H1 (cell line): Measurements from ENCODE around the gene MGST1. TPM values are rescaled to one million over a fixed set of nuclear protein-coding genes. Genes with fewer than 3 reads are reported as not detected.

ENCODE experiments used
- CTCF ChIA-PET: fragments of 300-600 bp; sonication (Branson Sonifier 250); formaldehyde crosslinking; loops from one replicate; lab custom pipeline; 2021; ENCODE audit not compliant: partially characterized antibody; lab: Charles Lee
- POLR2A ChIA-PET: fragments of 300-600 bp; sonication (Branson Sonifier 250); formaldehyde crosslinking; loops from one replicate; lab custom pipeline; 2021; ENCODE audit warnings: inconsistent platforms; ENCODE audit not compliant: partially characterized antibody; lab: Charles Lee
- DNase-seq, 2 experiments: peaks; one replicate each; pipeline versions ENCODE4 v3.0.0 to v3.0.0-alpha.2; 2010 to 2022; ENCODE audit warnings: low spot score in 2 of 2, low read depth in 1 of 2, mixed read lengths in 1 of 2
- FAIRE-seq: peaks from 2 replicates; lab custom pipeline; 2011; peaks lifted over from hg19 to GRCh38; lab: Jason Lieb, UNC
- H2AFZ ChIP-seq: 2 replicates; pipeline ENCODE4 v1.8.1; 2012; ENCODE audit warnings: low read length, inconsistent platforms
- H2AK5ac ChIP-seq: 2 replicates; pipeline ENCODE4 v1.6.1; 2013; ENCODE audit warnings: low read depth, low read length
- H2BK120ac ChIP-seq: replicated peaks from 2 replicates; pipeline ENCODE3; 2013; ENCODE audit warnings: low read depth, low read length, inconsistent platforms
- H2BK12ac ChIP-seq: 2 replicates; pipeline ENCODE4 v1.6.1; 2013; ENCODE audit warnings: low read depth, low read length
- H2BK15ac ChIP-seq: 2 replicates; pipeline ENCODE4 v1.6.1; 2013; ENCODE audit warnings: low read length
- H2BK20ac ChIP-seq: 2 replicates; pipeline ENCODE4 v1.6.1; 2013; ENCODE audit warnings: low read length
- H2BK5ac ChIP-seq: 2 replicates; pipeline ENCODE4 v1.6.1; 2013; ENCODE audit warnings: low read depth, low read length
- H3K14ac ChIP-seq: 2 replicates; pipeline ENCODE4 v1.6.1; 2013; ENCODE audit warnings: inconsistent platforms; ENCODE audit not compliant: insufficient read length
- H3K18ac ChIP-seq: 2 replicates; pipeline ENCODE4 v1.6.1; 2013; ENCODE audit warnings: low read length; ENCODE audit errors: extremely low read depth
- H3K23ac ChIP-seq: 2 replicates; pipeline ENCODE4 v1.6.1; 2013; ENCODE audit warnings: inconsistent platforms; ENCODE audit not compliant: insufficient read length
- H3K23me2 ChIP-seq: 2 replicates; pipeline ENCODE4 v1.6.1; 2013; ENCODE audit warnings: low read depth, low read length
- H3K27ac ChIP-seq: 2 replicates; pipeline ENCODE4 v1.6.1; 2011; ENCODE audit warnings: low read depth, low read length, inconsistent platforms
- H3K27me3 ChIP-seq, 4 experiments: replicated peaks in 1 of 4; 1 replicate in 1 of 4; 2 replicates in 3 of 4; pipeline versions ENCODE4 v1.6.1 to v1.8.1; 2011 to 2013; ENCODE audit warnings: low read length in 3 of 4, mild to moderate bottlenecking in 3 of 4, inconsistent platforms in 2 of 4, mixed read lengths in 2 of 4, moderate library complexity in 1 of 4; ENCODE audit not compliant: control insufficient read depth in 3 of 4, insufficient read depth in 3 of 4; ENCODE audit errors: extremely low read depth in 1 of 4
- H3K36me3 ChIP-seq, 4 experiments: 2 replicates each; pipeline versions ENCODE4 v1.6.1 to v1.8.1; 2011 to 2013; ENCODE audit warnings: mild to moderate bottlenecking in 4 of 4, low read length in 3 of 4, moderate library complexity in 2 of 4, control low read depth in 1 of 4, inconsistent platforms in 1 of 4; ENCODE audit not compliant: insufficient read depth in 4 of 4, control insufficient read depth in 2 of 4
- H3K4ac ChIP-seq: replicated peaks from 2 replicates; pipeline ENCODE3; 2013; ENCODE audit warnings: low read length, low read depth, mixed read lengths, inconsistent platforms; ENCODE audit not compliant: insufficient read length
- H3K4me1 ChIP-seq, 4 experiments: replicated peaks in 1 of 4; 1 replicate in 1 of 4; 2 replicates in 3 of 4; pipeline versions ENCODE4 v1.6.1 to v1.8.1; 2011 to 2013; ENCODE audit warnings: low read length in 3 of 4, inconsistent platforms in 2 of 4, mixed read lengths in 1 of 4; ENCODE audit not compliant: insufficient read depth in 4 of 4, control insufficient read depth in 3 of 4
- H3K4me2 ChIP-seq, 2 experiments: 2 replicates each; pipeline versions ENCODE4 v1.6.1 to v1.8.1; 2011 to 2013; ENCODE audit warnings: low read depth in 2 of 2, low read length in 2 of 2, control low read depth in 1 of 2, inconsistent platforms in 1 of 2, mild to moderate bottlenecking in 1 of 2; ENCODE audit not compliant: insufficient read depth in 1 of 2
- H3K4me3 ChIP-seq, 4 experiments: fragments of 200-600, 300-600 bp in 1 of 4; sonication (generic), shearing (Covaris generic), sonication (Bioruptor Twin) in 1 of 4; 2 replicates each; pipeline versions ENCODE4 v1.5.1 to v1.8.1; 2011 to 2016; ENCODE audit warnings: low read length in 4 of 4, low read depth in 3 of 4, control low read depth in 2 of 4, inconsistent platforms in 2 of 4, mild to moderate bottlenecking in 2 of 4, mixed read lengths in 1 of 4, moderate library complexity in 1 of 4; ENCODE audit not compliant: insufficient read depth in 2 of 4; ENCODE audit errors: extremely low read depth in 1 of 4
- H3K56ac ChIP-seq: replicated peaks from 2 replicates; pipeline ENCODE3; 2013; ENCODE audit warnings: low read depth, mild to moderate bottlenecking, mixed read lengths, low read length, inconsistent platforms; ENCODE audit not compliant: insufficient read length
- H3K79me1 ChIP-seq: 2 replicates; pipeline ENCODE4 v1.6.1; 2013; ENCODE audit warnings: low read depth, low read length, control low read depth
- H3K79me2 ChIP-seq, 2 experiments: 2 replicates each; pipeline versions ENCODE4 v1.6.1 to v1.8.1; 2012 to 2013; ENCODE audit warnings: low read length in 2 of 2, mild to moderate bottlenecking in 2 of 2, inconsistent platforms in 1 of 2; ENCODE audit not compliant: insufficient read depth in 2 of 2, control insufficient read depth in 1 of 2
- H3K9ac ChIP-seq, 4 experiments: replicated peaks in 1 of 4; 1 replicate in 1 of 4; 2 replicates in 3 of 4; pipeline versions ENCODE4 v1.6.1 to v1.8.1; 2011 to 2013; ENCODE audit warnings: low read depth in 3 of 4, low read length in 3 of 4, control low read depth in 2 of 4, mild to moderate bottlenecking in 2 of 4, moderate library complexity in 2 of 4, inconsistent platforms in 1 of 4; ENCODE audit errors: extremely low read depth in 1 of 4
- H3K9me3 ChIP-seq, 2 experiments: 2 replicates each; pipeline versions ENCODE4 v1.6.1 to v1.8.1; 2012 to 2013; ENCODE audit warnings: mild to moderate bottlenecking in 2 of 2, moderate library complexity in 2 of 2, control low read depth in 1 of 2, inconsistent platforms in 1 of 2, low read depth in 1 of 2, low read length in 1 of 2, mixed read lengths in 1 of 2; ENCODE audit not compliant: insufficient read depth in 2 of 2
- H4K20me1 ChIP-seq, 2 experiments: replicated peaks in 1 of 2; 2 replicates each; pipeline versions ENCODE3 to v1.8.1; 2011 to 2013; ENCODE audit warnings: inconsistent platforms in 2 of 2, low read length in 2 of 2, mild to moderate bottlenecking in 1 of 2; ENCODE audit not compliant: insufficient read depth in 2 of 2, control insufficient read depth in 1 of 2
- H4K5ac ChIP-seq: 2 replicates; pipeline ENCODE4 v1.6.1; 2013; ENCODE audit warnings: low read length, low read depth, mixed read lengths, inconsistent platforms; ENCODE audit not compliant: insufficient read length
- H4K8ac ChIP-seq: 2 replicates; pipeline ENCODE4 v1.8.0; 2013; ENCODE audit warnings: mild to moderate bottlenecking, moderate library complexity, low read length, inconsistent platforms; ENCODE audit not compliant: insufficient read depth; ENCODE audit errors: extremely low read depth
- H4K91ac ChIP-seq: replicated peaks from 2 replicates; pipeline ENCODE3; 2013; ENCODE audit warnings: low read length, mixed read lengths, inconsistent platforms; ENCODE audit not compliant: insufficient read length
- WGBS, 2 experiments: shearing (Covaris generic) in 1 of 2; methylation state at CpG; one replicate each; pipeline versions ENCODE4 v1.1.6 to v1.1.7; 2013 to 2015; ENCODE audit warnings: low lambda C conversion rate in 2 of 2, mixed read lengths in 2 of 2, inconsistent platforms in 1 of 2, low coverage in 1 of 2, missing lambda C conversion rate in 1 of 2; ENCODE audit not compliant: insufficient replicate concordance in 2 of 2, insufficient coverage in 1 of 2, insufficient read length in 1 of 2; ENCODE audit errors: extremely low coverage in 1 of 2, missing lambda C conversion rate in 1 of 2; 5-methylcytosine and 5-hydroxymethylcytosine counted together
- polyA plus RNA-seq, 7 experiments: library from polyadenylated mRNA; depleted of rRNA in 3 of 7; stranded (reverse) in 5 of 7; unstranded in 2 of 7; fragments of >200 nt in 5 of 7; fragments of 200-250 nt in 2 of 7; gene quantifications; 1 replicate in 5 of 7; 2 replicates in 1 of 7; 4 replicates in 1 of 7; pipeline versions ENCODE4 v1.2.1 to v1.2.3, GENCODE V29; 2011 to 2013; ENCODE audit warnings: missing spikeins in 2 of 7, mixed read lengths in 2 of 7
- total RNA-seq: library from RNA; stranded (reverse); fragmentation: NEBNext Ultra II Directional; extraction: Animal tissue kit (Norgen Biotek cat#: 25700); gene quantifications from 2 replicates; pipeline ENCODE4 v1.2.1, GENCODE V29; 2021

The MGST1 gene
- total and polyA plus RNA-seq, 2 of the 8 experiments (the other 6 are each of a cell fraction or from before 2014, with no cell fraction given) = 442 to 478 TPM

DNA sequence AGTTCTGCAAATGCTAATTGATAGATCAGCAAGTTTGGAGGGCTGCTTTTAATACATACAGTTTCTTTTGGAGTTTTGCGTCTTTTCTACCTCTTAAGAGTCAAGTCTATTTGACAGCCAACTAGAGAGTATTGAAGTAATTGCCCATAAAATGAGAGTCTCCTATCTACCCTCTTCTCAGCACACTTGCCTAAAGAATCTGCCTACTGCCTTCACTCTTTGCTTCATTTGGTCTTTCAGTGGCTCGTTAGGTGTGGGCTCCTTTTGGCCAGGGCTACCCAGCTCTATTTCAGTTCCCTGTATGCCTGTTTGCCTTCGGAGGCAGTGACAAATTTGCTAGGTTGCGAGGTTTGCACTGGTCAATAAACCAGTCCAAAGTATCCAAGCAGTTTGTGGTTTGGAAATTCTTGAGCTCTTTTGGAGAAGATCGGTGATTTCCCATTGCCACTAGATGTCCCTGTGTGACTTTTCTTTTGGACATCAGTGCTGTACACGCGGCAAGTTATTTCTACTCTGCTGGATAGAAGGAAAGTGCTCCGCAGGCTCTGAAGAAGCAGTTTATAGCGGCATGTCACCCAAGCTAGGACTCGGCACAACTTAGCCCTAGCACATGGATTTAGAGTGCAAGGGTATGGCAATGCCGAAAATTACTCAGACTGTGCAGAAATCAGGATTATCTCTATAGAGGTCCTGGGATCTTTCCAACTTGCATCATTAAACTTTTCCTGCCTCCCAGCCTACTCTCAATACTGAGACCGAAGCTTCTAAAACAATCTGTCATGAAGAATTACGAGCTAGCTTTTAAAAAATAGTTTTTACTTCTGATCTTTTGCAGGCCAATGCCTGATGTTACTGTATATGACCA, 38.6 kb downstream of the MGST1 start:
- POLR2A ChIA-PET = no interaction called here
- no peak overlapping the region for H2BK20ac ChIP-seq
- 72% methylated on average over 13 of the region's 13 CpGs; no CpG with 5 or more reads in 1 of the 2 experiments for WGBS, 2 experiments

More for the DNA sequence above, 38.6 kb downstream of the MGST1 start:
- Histone ChIP-seq H4K91ac (no peak overlapping the region), H3K9ac (no peak overlapping the region), H2BK15ac (no peak overlapping the region), H3K27ac (no peak overlapping the region), H3K9me3 (peaks cover 0 to 4% of the 10 kb centered on the region in 2 experiments; a peak in 1 of 4 replicates), H4K20me1 (no peaks in the 10 kb centered on the region), H3K23ac (no peak overlapping the region), H3K14ac (no peak overlapping the region), H3K79me1 (no peaks in the 10 kb centered on the region), H3K79me2 (no peaks in the 10 kb centered on the region), H3K23me2 (no peaks in the 10 kb centered on the region), H3K4me3 (no peak overlapping the region), H3K4me2 (no peak overlapping the region), H3K18ac (no peak overlapping the region; the same call in 1 of the 2 replicates), H2BK5ac (no peak overlapping the region), H3K56ac (no peak overlapping the region), H4K5ac (no peak overlapping the region), H3K36me3 (no peaks in the 10 kb centered on the region), H2AK5ac (no peak overlapping the region), H4K8ac (no peak overlapping the region), H3K4me1 (no peaks in the 10 kb centered on the region; a peak in 1 of 7 replicates), H2BK120ac (no peak overlapping the region), H3K27me3 (no peaks in the 10 kb centered on the region), H3K4ac (no peak overlapping the region), H2BK12ac (no peak overlapping the region), H2AFZ (0 out of 2 replicates have a peak overlapping the region, but pooled peaks have one; percentile 65)
- no peak for DNase-seq
- CTCF ChIA-PET = interaction anchor here (0.6 to 2.7 kb wide), 29 partner anchors 10 to 570 kb away, joined by 3 to 9 read pairs (median 4); no protein-coding TSS in a partner anchor
- FAIRE-seq = peak; percentile 92
